H9 (cell line): ENCODE measurements around the gene CDK14. TPM values are rescaled to one million over a fixed set of nuclear protein-coding genes. Genes with fewer than 3 reads are reported as not detected.

ENCODE experiments used
- DNase-seq: peaks from one replicate; pipeline ENCODE4 v3.0.0-alpha.2; 2017
- H2AFZ ChIP-seq: one replicate; pipeline ENCODE4 v1.6.1; 2013; ENCODE audit warnings: mild to moderate bottlenecking, low read length, control low read depth, moderate library complexity
- H2AK5ac ChIP-seq: 2 replicates; pipeline ENCODE4 v1.6.1; 2013; ENCODE audit warnings: low read length, control low read depth, mixed read lengths; ENCODE audit not compliant: insufficient read length
- H2BK120ac ChIP-seq: one replicate; pipeline ENCODE4 v1.6.1; 2013; ENCODE audit warnings: low read depth, mild to moderate bottlenecking, low read length, control low read depth, inconsistent platforms; ENCODE audit not compliant: poor library complexity, severe bottlenecking
- H2BK12ac ChIP-seq: 2 replicates; pipeline ENCODE4 v1.6.1; 2013; ENCODE audit warnings: low read length, control low read depth, mixed read lengths, low read depth; ENCODE audit not compliant: insufficient read length
- H2BK15ac ChIP-seq: 2 replicates; pipeline ENCODE4 v1.6.1; 2013; ENCODE audit warnings: low read depth, low read length, control low read depth
- H2BK20ac ChIP-seq: one replicate; pipeline ENCODE4 v1.6.1; 2013; ENCODE audit warnings: low read depth, mild to moderate bottlenecking, low read length, control low read depth, inconsistent platforms; ENCODE audit not compliant: poor library complexity, severe bottlenecking
- H2BK5ac ChIP-seq: 2 replicates; pipeline ENCODE4 v1.6.1; 2013; ENCODE audit warnings: low read length, control low read depth, mixed read lengths; ENCODE audit not compliant: insufficient read length
- H3K14ac ChIP-seq: 2 replicates; pipeline ENCODE4 v1.6.1; 2013; ENCODE audit warnings: low read length, control low read depth; ENCODE audit not compliant: insufficient read depth
- H3K18ac ChIP-seq: 2 replicates; pipeline ENCODE4 v1.6.1; 2013; ENCODE audit warnings: low read depth, mild to moderate bottlenecking, mixed read lengths, low read length, control low read depth; ENCODE audit not compliant: insufficient read length
- H3K23ac ChIP-seq: 2 replicates; pipeline ENCODE4 v1.6.1; 2013; ENCODE audit warnings: low read length, control low read depth, mixed read lengths, low read depth; ENCODE audit not compliant: insufficient read length
- H3K23me2 ChIP-seq: 2 replicates; pipeline ENCODE4 v1.6.1; 2013; ENCODE audit warnings: low read depth, mild to moderate bottlenecking, mixed read lengths, low read length, control low read depth; ENCODE audit not compliant: insufficient read length, poor library complexity, severe bottlenecking
- H3K27ac ChIP-seq: 2 replicates; pipeline ENCODE4 v1.5.1; 2013; ENCODE audit warnings: low read length, control low read depth, mixed read lengths, low read depth; ENCODE audit not compliant: insufficient read length
- H3K27me3 ChIP-seq: 2 replicates; pipeline ENCODE4 v1.6.1; 2013; ENCODE audit warnings: low read length, control low read depth, inconsistent platforms; ENCODE audit not compliant: insufficient read depth
- H3K4ac ChIP-seq: 2 replicates; pipeline ENCODE4 v1.6.1; 2013; ENCODE audit warnings: low read depth, mild to moderate bottlenecking, control low read depth, inconsistent platforms, low read length, moderate library complexity
- H3K4me1 ChIP-seq: 2 replicates; pipeline ENCODE4 v1.6.1; 2013; ENCODE audit warnings: low read length, control low read depth, inconsistent platforms; ENCODE audit not compliant: insufficient read depth
- H3K4me2 ChIP-seq: 2 replicates; pipeline ENCODE4 v1.6.1; 2013; ENCODE audit warnings: low read length, control low read depth, mixed read lengths; ENCODE audit not compliant: insufficient read length, insufficient read depth
- H3K56ac ChIP-seq: 2 replicates; pipeline ENCODE4 v1.6.1; 2013; ENCODE audit warnings: low read depth, mild to moderate bottlenecking, mixed read lengths, low read length, control low read depth; ENCODE audit not compliant: insufficient read length
- H3K79me1 ChIP-seq: 2 replicates; pipeline ENCODE4 v1.6.1; 2013; ENCODE audit warnings: low read depth, mild to moderate bottlenecking, moderate library complexity, low read length, control low read depth, inconsistent platforms; ENCODE audit not compliant: insufficient read depth, poor library complexity, severe bottlenecking
- H3K79me2 ChIP-seq: 2 replicates; pipeline ENCODE4 v1.6.1; 2013; ENCODE audit warnings: low read length, control low read depth, inconsistent platforms; ENCODE audit not compliant: insufficient read depth
- H3K9ac ChIP-seq: 2 replicates; pipeline ENCODE4 v1.6.1; 2013; ENCODE audit warnings: low read length, control low read depth, mixed read lengths; ENCODE audit not compliant: insufficient read length; ENCODE audit errors: extremely low read depth
- H3K9me3 ChIP-seq: one replicate; pipeline ENCODE4 v1.6.1; 2013; ENCODE audit warnings: low read depth, low read length, inconsistent platforms; ENCODE audit not compliant: control insufficient read depth
- H3T11ph ChIP-seq: one replicate; pipeline ENCODE4 v1.6.1; 2013; ENCODE audit warnings: mild to moderate bottlenecking, low read length, control low read depth, inconsistent platforms
- H4K20me1 ChIP-seq: one replicate; pipeline ENCODE4 v1.6.1; 2013; ENCODE audit not compliant: control insufficient read depth, insufficient read length, insufficient read depth
- H4K5ac ChIP-seq: 2 replicates; pipeline ENCODE4 v1.6.1; 2013; ENCODE audit warnings: low read depth, mild to moderate bottlenecking, mixed read lengths, low read length, control low read depth; ENCODE audit not compliant: insufficient read length
- H4K8ac ChIP-seq: replicated peaks from 2 replicates; pipeline ENCODE4 v1.6.1; 2013; ENCODE audit warnings: low read length, control low read depth, mixed read lengths, low read depth; ENCODE audit not compliant: insufficient read length
- H4K91ac ChIP-seq: 2 replicates; pipeline ENCODE4 v1.6.1; 2013; ENCODE audit warnings: low read depth, mild to moderate bottlenecking, moderate library complexity, mixed read lengths, low read length, control low read depth; ENCODE audit not compliant: insufficient read length
- H3K27ac Mint-ChIP-seq, 3 experiments: 2 replicates in 2 of 3; 3 replicates in 1 of 3; pipeline ENCODE4 v1.8.0; 2020 to 2021; ENCODE audit warnings: mixed read lengths in 3 of 3, mild to moderate bottlenecking in 1 of 3, moderate library complexity in 1 of 3
- H3K27me3 Mint-ChIP-seq: 2 replicates; pipeline ENCODE4 v1.8.0; 2021; ENCODE audit warnings: low read depth, mild to moderate bottlenecking, moderate library complexity, mixed read lengths
- H3K36me3 Mint-ChIP-seq, 3 experiments: 2 replicates in 2 of 3; 3 replicates in 1 of 3; pipeline ENCODE4 v1.8.0; 2020 to 2021; ENCODE audit warnings: low read depth in 3 of 3, mixed read lengths in 3 of 3; ENCODE audit not compliant: insufficient read depth in 1 of 3
- H3K4me1 Mint-ChIP-seq, 2 experiments: 2 replicates each; pipeline ENCODE4 v1.8.0; 2020; ENCODE audit warnings: mixed read lengths in 2 of 2
- H3K4me3 Mint-ChIP-seq, 2 experiments: 2 replicates in 1 of 2; 3 replicates in 1 of 2; pipeline ENCODE4 v1.8.0; 2020 to 2021; ENCODE audit warnings: mild to moderate bottlenecking in 2 of 2, mixed read lengths in 2 of 2, moderate library complexity in 1 of 2
- H3K9me3 Mint-ChIP-seq, 2 experiments: 2 replicates in 1 of 2; 3 replicates in 1 of 2; pipeline ENCODE4 v1.8.0; 2020; ENCODE audit warnings: mild to moderate bottlenecking in 2 of 2, mixed read lengths in 2 of 2, moderate library complexity in 1 of 2
- CTCF ChIP-seq: fragments of 200-600 bp; sonication (generic); conservative IDR thresholded peaks from 3 replicates; pipeline ENCODE4 v1.8.0; 2021; ENCODE audit warnings: antibody characterized with exemption, mild to moderate bottlenecking
- WGBS: extraction: QIAGEN DNeasy Blood & Tissue Kit; methylation state at CpG from one replicate; pipeline ENCODE4 v1.1.7; 2013; ENCODE audit warnings: missing lambda C conversion rate, low lambda C conversion rate, mixed read lengths; ENCODE audit not compliant: insufficient read length; ENCODE audit errors: extremely low coverage; 5-methylcytosine and 5-hydroxymethylcytosine counted together
- total RNA-seq: library from RNA; stranded (reverse); gene quantifications from 2 replicates; pipeline ENCODE4 v1.2.1, GENCODE V29; 2021

The CDK14 gene
- total RNA-seq, 1 experiment from 2014 or later: 23.9 TPM

- H3K14ac ChIP-seq: no peak overlapping the region
- no peak overlapping the region for H2BK120ac ChIP-seq
- no peaks in the 10 kb centered on the region for H3K9me3 ChIP-seq
- no peak overlapping the region for H2BK20ac ChIP-seq
- H3K27me3 ChIP-seq: no peaks in the 10 kb centered on the region
- no peak for DNase-seq
- H3T11ph ChIP-seq: no peak overlapping the region
- no peak overlapping the region for H3K4me3 Mint-ChIP-seq
- H3K4me1 Mint-ChIP-seq: peaks cover 13 to 26% of the 10 kb centered on the region in 2 experiments
- no peaks in the 10 kb centered on the region for H3K4me1 ChIP-seq
- no peak overlapping the region for H4K5ac ChIP-seq
- no peak overlapping the region for H3K27ac ChIP-seq
- H3K27ac Mint-ChIP-seq: no peak overlapping the region; a peak in 1 of 7 replicates
- peaks cover 28 to 30% of the 10 kb centered on the region in 2 experiments for H3K9me3 Mint-ChIP-seq
- no peak overlapping the region for H3K4ac ChIP-seq
- H3K23me2 ChIP-seq: no peaks in the 10 kb centered on the region
- H2BK12ac ChIP-seq: no peak overlapping the region
- H3K4me2 ChIP-seq: no peak overlapping the region
- no peaks in the 10 kb centered on the region for H4K20me1 ChIP-seq
- H2BK15ac ChIP-seq: no peak overlapping the region
- no peaks in the 10 kb centered on the region for H3K79me2 ChIP-seq
- H3K18ac ChIP-seq: no peak overlapping the region
- no CpG with 5 or more reads among the region's 2 CpGs for WGBS
- H3K79me1 ChIP-seq: no peaks in the 10 kb centered on the region
- no peak for TF ChIP-seq CTCF
- no peak overlapping the region for H2BK5ac ChIP-seq
- H2AK5ac ChIP-seq: no peak overlapping the region
- no peak overlapping the region for H3K9ac ChIP-seq
- H3K56ac ChIP-seq: no peak overlapping the region
- H3K36me3 Mint-ChIP-seq: peaks cover 25 to 33% (median 30%) of the 10 kb centered on the region in 3 experiments
- no peaks in the 10 kb centered on the region for H3K27me3 Mint-ChIP-seq
- H3K23ac ChIP-seq: no peak overlapping the region
- no peak overlapping the region for H4K8ac ChIP-seq
- no peak overlapping the region for H2AFZ ChIP-seq
- H4K91ac ChIP-seq: no peak overlapping the region
Observed at GRCh38 chr7:90834771-90835170, 238.7 kb downstream of the CDK14 start.
